HCT116 (cell line): Measurements from ENCODE around the gene ARMC2. TPM values are rescaled to one million over a fixed set of nuclear protein-coding genes. Genes with fewer than 3 reads are reported as not detected.
A peak's percentile ranks its signal among the peaks of the same experiment; 100 is the strongest.

ENCODE experiments used
- ATAC-seq: fragments of 200-7000 bp; cut with Tn5 transposase; 2 replicates; pipeline ENCODE4 v1.9.1; 2020; ENCODE audit warnings: mild to moderate bottlenecking, moderate library complexity
- BruUV-seq: library from RNA; stranded (reverse); fragments of 400-500 nt; replicated peaks from 2 replicates; lab custom pipeline; 2021; lab: Mats Ljungman, UMichigan
- CTCF ChIA-PET: fragments of 300-600 bp; sonication (Branson Sonifier 250); formaldehyde crosslinking; loops from one replicate; lab custom pipeline; 2021; ENCODE audit warnings: antibody characterized with exemption; lab: Charles Lee
- POLR2A ChIA-PET: fragments of 300-600, 350-600 bp; sonication (Branson Sonifier 250); formaldehyde crosslinking; loops from one replicate; lab custom pipeline; 2021; ENCODE audit warnings: antibody characterized with exemption; lab: Charles Lee
- RAD21 ChIA-PET, 2 experiments: fragments of 300-600 bp; sonication (Branson Sonifier 250); formaldehyde crosslinking; loops; one replicate each; lab custom pipeline; 2023; ENCODE audit warnings: low total read pairs in 2 of 2; ENCODE audit not compliant: uncharacterized antibody in 2 of 2, unreplicated experiment in 2 of 2, low non-redundant PET in 1 of 2; lab: Charles Lee
- DNase-seq: peaks from one replicate; pipeline ENCODE4 v3.0.0-alpha.2; 2010; ENCODE audit warnings: low read depth, low spot score
- H2AFZ ChIP-seq: fragments of 200-600 bp; shearing (Covaris generic), sonication (generic); 2 replicates; pipeline ENCODE4 v1.6.1; 2017; ENCODE audit warnings: low read depth, mixed run types, mixed read lengths, antibody characterized with exemption, low read length; ENCODE audit not compliant: poor library complexity, severe bottlenecking
- H3K27ac ChIP-seq: 2 replicates; pipeline ENCODE4 v1.5.1; 2012; ENCODE audit warnings: low read depth, low read length
- H3K27me3 ChIP-seq: fragments of 200-600 bp; sonication (generic); 2 replicates; pipeline ENCODE4 v1.6.1; 2016; ENCODE audit warnings: mixed run types, low read length, mixed read lengths; ENCODE audit not compliant: insufficient read depth
- H3K36me3 ChIP-seq, 2 experiments: fragments of 200-500 bp in 1 of 2; fragments of 200-600 bp in 1 of 2; sonication (Bioruptor generic) in 1 of 2; sonication (generic) in 1 of 2; 2 replicates each; pipeline versions ENCODE4 v1.5.1 to v1.6.1; 2014 to 2016; ENCODE audit warnings: low read length in 2 of 2, inconsistent platforms in 1 of 2, mixed read lengths in 1 of 2, mixed run types in 1 of 2; ENCODE audit not compliant: insufficient read depth in 2 of 2, control insufficient read depth in 1 of 2
- H3K4me1 ChIP-seq, 2 experiments: fragments of 200-600 bp in 1 of 2; sonication (generic) in 1 of 2; 2 replicates each; pipeline versions ENCODE4 v1.5.1 to v1.6.1; 2012 to 2017; ENCODE audit warnings: low read length in 2 of 2, inconsistent platforms in 1 of 2, mild to moderate bottlenecking in 1 of 2, mixed read lengths in 1 of 2, mixed run types in 1 of 2, moderate library complexity in 1 of 2; ENCODE audit not compliant: insufficient read depth in 2 of 2, control insufficient read depth in 1 of 2
- H3K4me2 ChIP-seq: fragments of 200-600 bp; sonication (generic); 2 replicates; pipeline ENCODE4 v1.6.1; 2017; ENCODE audit warnings: mixed run types, low read length, mixed read lengths
- H3K4me3 ChIP-seq, 2 experiments: fragments of 200-600 bp in 1 of 2; sonication (generic) in 1 of 2; replicated peaks in 1 of 2; 2 replicates each; pipeline ENCODE4 v1.5.1; 2011 to 2016; ENCODE audit warnings: low read length in 2 of 2, control low read depth in 1 of 2, low read depth in 1 of 2, mild to moderate bottlenecking in 1 of 2, mixed read lengths in 1 of 2, mixed run types in 1 of 2
- H3K79me2 ChIP-seq: fragments of 200-600 bp; sonication (generic); 2 replicates; pipeline ENCODE4 v1.6.1; 2017; ENCODE audit warnings: mild to moderate bottlenecking, mixed run types, low read length, moderate library complexity, mixed read lengths; ENCODE audit not compliant: insufficient read depth
- H3K9ac ChIP-seq: fragments of 200-600 bp; sonication (generic); 2 replicates; pipeline ENCODE4 v1.6.1; 2016; ENCODE audit warnings: low read length, mixed read lengths
- H3K9me2 ChIP-seq: fragments of 200-600 bp; sonication (generic), shearing (Covaris generic); 2 replicates; pipeline ENCODE4 v1.6.1; 2017; ENCODE audit warnings: mixed run types, mild to moderate bottlenecking, moderate library complexity; ENCODE audit not compliant: insufficient read depth
- H3K9me3 ChIP-seq, 2 experiments: fragments of 200-500 bp in 1 of 2; fragments of 200-600 bp in 1 of 2; sonication (Bioruptor generic) in 1 of 2; sonication (generic) in 1 of 2; 2 replicates each; pipeline ENCODE4 v1.6.1; 2014 to 2017; ENCODE audit warnings: low read length in 2 of 2, mixed read lengths in 2 of 2, inconsistent platforms in 1 of 2, low read depth in 1 of 2, mild to moderate bottlenecking in 1 of 2, mixed run types in 1 of 2, moderate library complexity in 1 of 2; ENCODE audit not compliant: control insufficient read depth in 1 of 2, insufficient read depth in 1 of 2
- H4K20me1 ChIP-seq: fragments of 200-600 bp; sonication (generic), shearing (Covaris generic); 2 replicates; pipeline ENCODE4 v1.6.1; 2017; ENCODE audit warnings: mixed run types, mild to moderate bottlenecking, moderate library complexity; ENCODE audit not compliant: insufficient read depth
- CBX3 ChIP-seq: IDR thresholded peaks from 2 replicates; pipeline ENCODE4 v1.6.1; 2012; ENCODE audit warnings: low read depth
- CTCF ChIP-seq, 3 experiments: fragments of 200-600 bp in 1 of 3; sonication (generic) in 1 of 3; IDR thresholded peaks in 2 of 3; conservative IDR thresholded peaks in 1 of 3; 2 replicates each; pipeline ENCODE4 v1.5.1; 2012 to 2017; ENCODE audit warnings: low read depth in 2 of 3, low read length in 2 of 3, antibody characterized with exemption in 1 of 3, borderline replicate concordance in 1 of 3, control low read depth in 1 of 3, mild to moderate bottlenecking in 1 of 3, mixed read lengths in 1 of 3, mixed run types in 1 of 3, moderate library complexity in 1 of 3; ENCODE audit not compliant: insufficient read depth in 1 of 3
- EGR1 ChIP-seq: IDR thresholded peaks from 2 replicates; pipeline ENCODE4 v1.6.1; 2012; ENCODE audit warnings: low read depth
- EZH2 ChIP-seq: fragments of 200-600 bp; sonication (generic); IDR thresholded peaks from 2 replicates; pipeline ENCODE4 v1.6.1; 2017; ENCODE audit warnings: antibody characterized with exemption, mixed run types
- JUND ChIP-seq: IDR thresholded peaks from 2 replicates; pipeline ENCODE4 v1.6.1; 2012
- POLR2A ChIP-seq: IDR thresholded peaks from 2 replicates; pipeline ENCODE4 v1.7.0; 2011; ENCODE audit warnings: borderline replicate concordance; ENCODE audit not compliant: insufficient read depth, insufficient read length; ENCODE audit errors: extremely low read depth
- SIN3A ChIP-seq: IDR thresholded peaks from 2 replicates; pipeline ENCODE4 v1.6.1; 2012; ENCODE audit warnings: low read depth
- SP1 ChIP-seq: IDR thresholded peaks from 2 replicates; pipeline ENCODE4 v1.6.1; 2012; ENCODE audit warnings: low read depth
- TCF7L2 ChIP-seq: IDR thresholded peaks from 2 replicates; pipeline ENCODE4 v1.7.0; 2011; ENCODE audit warnings: borderline replicate concordance, inconsistent platforms; ENCODE audit not compliant: insufficient read depth, insufficient read length; ENCODE audit errors: extremely low read depth
- intact Hi-C: fragments of 100-400 bp; cut with micrococcal nuclease; formaldehyde crosslinking; loops from 2 replicates; pipeline ENCODE4 v1.10.0; 2022
- total RNA-seq: library from RNA; stranded (reverse); gene quantifications from one replicate; pipeline ENCODE4 v1.2.1, GENCODE V29; 2021; ENCODE audit not compliant: unreplicated experiment
- TF ChIP-seq, protein P1 (sequence below): IDR thresholded peaks from 2 replicates; pipeline ENCODE4 v1.6.1; 2012; ENCODE audit warnings: low read depth
- TF ChIP-seq, protein P2 (sequence below): IDR thresholded peaks from 2 replicates; pipeline ENCODE4 v1.6.1; 2011; ENCODE audit warnings: mild to moderate bottlenecking, low read length, moderate library complexity; ENCODE audit not compliant: insufficient replicate concordance; ENCODE audit errors: extremely low read depth
- TF ChIP-seq, protein P3 (sequence below): IDR thresholded peaks from 2 replicates; pipeline ENCODE4 v1.6.1; 2012

Gene ARMC2
- total RNA-seq, 1 experiment from 2014 or later: 3.6 TPM

GRCh38 chr6:108896111-108896661 lies 48.0 kb downstream of the ARMC2 start:
- Histone ChIP-seq H3K36me3 (no peaks in the 10 kb centered on the region), H3K4me3 (no peak overlapping the region), H3K27me3 (no peaks in the 10 kb centered on the region), H3K9me2 (no peaks in the 10 kb centered on the region), H3K4me1 (peaks cover 6 to 16% of the 10 kb centered on the region in 2 experiments), H2AFZ (no peak overlapping the region), H4K20me1 (no peaks in the 10 kb centered on the region), H3K9me3 (no peaks in the 10 kb centered on the region), H3K79me2 (no peaks in the 10 kb centered on the region), H3K27ac (no peak overlapping the region), H3K9ac (no peak overlapping the region), H3K4me2 (peak overlapping the region; percentile 3; the same call in 1 of the 2 replicates)
- no peak for TF ChIP-seq CBX3
- no peak for TF ChIP-seq EZH2
- no peak for TF ChIP-seq TCF7L2
- TF ChIP-seq SP1: no peak
- no peak for TF ChIP-seq POLR2A
- no TSS peak for BruUV-seq
- ChIA-PET POLR2A (no interaction called here), CTCF (no interaction called here), RAD21 (no interaction called here)
- ATAC-seq: no peak
- intact Hi-C loops: loop anchor here (10.0 kb wide), 1 partner anchor 499 kb away; no protein-coding TSS in a partner anchor
- DNase-seq: no peak

- no peak overlapping the region for H3K27ac ChIP-seq
- H3K27me3 ChIP-seq: no peaks in the 10 kb centered on the region
- ChIA-PET CTCF (no interaction called here), RAD21 (no interaction called here), POLR2A (no interaction called here)
- H2AFZ ChIP-seq: no peak overlapping the region
- DNase-seq (peak; percentile 13), ATAC-seq (peak; percentile 81)
- no peak overlapping the region for H3K9ac ChIP-seq
- H3K36me3 ChIP-seq: no peaks in the 10 kb centered on the region
- intact Hi-C loops: loop anchor here (10.0 kb wide), 1 partner anchor 497 kb away; no protein-coding TSS in a partner anchor
- no TSS peak for BruUV-seq
- H3K79me2 ChIP-seq: no peaks in the 10 kb centered on the region
- H3K4me3 ChIP-seq: no peak overlapping the region
- peak overlapping the region; percentile 25; the same call in 1 of the 2 replicates for H3K4me2 ChIP-seq
- peaks cover 6 to 16% of the 10 kb centered on the region in 2 experiments for H3K4me1 ChIP-seq
- no peaks in the 10 kb centered on the region for H4K20me1 ChIP-seq
- H3K9me2 ChIP-seq: no peaks in the 10 kb centered on the region
- no peaks in the 10 kb centered on the region for H3K9me3 ChIP-seq
- TF ChIP-seq CTCF (IDR thresholded peaks at IDR 0.05 in 2 of 3, conservative IDR thresholded peaks at IDR 0.05 in 1 of 3; ENCODE audit: borderline replicate concordance in 1 of 3, insufficient read depth in 1 of 3, low read depth in 2 of 3, low read length in 2 of 3) (no peak), EGR1 (no peak), SIN3A (no peak), TCF7L2 (no peak), JUND (no peak)
- TF ChIP-seq, protein P1, sequence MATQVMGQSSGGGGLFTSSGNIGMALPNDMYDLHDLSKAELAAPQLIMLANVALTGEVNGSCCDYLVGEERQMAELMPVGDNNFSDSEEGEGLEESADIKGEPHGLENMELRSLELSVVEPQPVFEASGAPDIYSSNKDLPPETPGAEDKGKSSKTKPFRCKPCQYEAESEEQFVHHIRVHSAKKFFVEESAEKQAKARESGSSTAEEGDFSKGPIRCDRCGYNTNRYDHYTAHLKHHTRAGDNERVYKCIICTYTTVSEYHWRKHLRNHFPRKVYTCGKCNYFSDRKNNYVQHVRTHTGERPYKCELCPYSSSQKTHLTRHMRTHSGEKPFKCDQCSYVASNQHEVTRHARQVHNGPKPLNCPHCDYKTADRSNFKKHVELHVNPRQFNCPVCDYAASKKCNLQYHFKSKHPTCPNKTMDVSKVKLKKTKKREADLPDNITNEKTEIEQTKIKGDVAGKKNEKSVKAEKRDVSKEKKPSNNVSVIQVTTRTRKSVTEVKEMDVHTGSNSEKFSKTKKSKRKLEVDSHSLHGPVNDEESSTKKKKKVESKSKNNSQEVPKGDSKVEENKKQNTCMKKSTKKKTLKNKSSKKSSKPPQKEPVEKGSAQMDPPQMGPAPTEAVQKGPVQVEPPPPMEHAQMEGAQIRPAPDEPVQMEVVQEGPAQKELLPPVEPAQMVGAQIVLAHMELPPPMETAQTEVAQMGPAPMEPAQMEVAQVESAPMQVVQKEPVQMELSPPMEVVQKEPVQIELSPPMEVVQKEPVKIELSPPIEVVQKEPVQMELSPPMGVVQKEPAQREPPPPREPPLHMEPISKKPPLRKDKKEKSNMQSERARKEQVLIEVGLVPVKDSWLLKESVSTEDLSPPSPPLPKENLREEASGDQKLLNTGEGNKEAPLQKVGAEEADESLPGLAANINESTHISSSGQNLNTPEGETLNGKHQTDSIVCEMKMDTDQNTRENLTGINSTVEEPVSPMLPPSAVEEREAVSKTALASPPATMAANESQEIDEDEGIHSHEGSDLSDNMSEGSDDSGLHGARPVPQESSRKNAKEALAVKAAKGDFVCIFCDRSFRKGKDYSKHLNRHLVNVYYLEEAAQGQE: no peak
- TF ChIP-seq, protein P2, sequence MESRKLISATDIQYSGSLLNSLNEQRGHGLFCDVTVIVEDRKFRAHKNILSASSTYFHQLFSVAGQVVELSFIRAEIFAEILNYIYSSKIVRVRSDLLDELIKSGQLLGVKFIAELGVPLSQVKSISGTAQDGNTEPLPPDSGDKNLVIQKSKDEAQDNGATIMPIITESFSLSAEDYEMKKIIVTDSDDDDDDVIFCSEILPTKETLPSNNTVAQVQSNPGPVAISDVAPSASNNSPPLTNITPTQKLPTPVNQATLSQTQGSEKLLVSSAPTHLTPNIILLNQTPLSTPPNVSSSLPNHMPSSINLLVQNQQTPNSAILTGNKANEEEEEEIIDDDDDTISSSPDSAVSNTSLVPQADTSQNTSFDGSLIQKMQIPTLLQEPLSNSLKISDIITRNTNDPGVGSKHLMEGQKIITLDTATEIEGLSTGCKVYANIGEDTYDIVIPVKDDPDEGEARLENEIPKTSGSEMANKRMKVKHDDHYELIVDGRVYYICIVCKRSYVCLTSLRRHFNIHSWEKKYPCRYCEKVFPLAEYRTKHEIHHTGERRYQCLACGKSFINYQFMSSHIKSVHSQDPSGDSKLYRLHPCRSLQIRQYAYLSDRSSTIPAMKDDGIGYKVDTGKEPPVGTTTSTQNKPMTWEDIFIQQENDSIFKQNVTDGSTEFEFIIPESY: no peak
- TF ChIP-seq, protein P3, sequence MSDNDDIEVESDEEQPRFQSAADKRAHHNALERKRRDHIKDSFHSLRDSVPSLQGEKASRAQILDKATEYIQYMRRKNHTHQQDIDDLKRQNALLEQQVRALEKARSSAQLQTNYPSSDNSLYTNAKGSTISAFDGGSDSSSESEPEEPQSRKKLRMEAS: no peak
Observed at GRCh38 chr6:108897371-108897770, 49.1 kb downstream of the ARMC2 start.
